HEK293T (cell line): ENCODE measurements around the gene SLC12A5.

Experiments
- ELF4 ChIP-seq: fragments of 450-650 bp; IDR thresholded peaks from 2 replicates; pipeline ENCODE4 v1.6.1; 2017; ENCODE audit warnings: antibody characterized with exemption
- FOXA1 ChIP-seq: fragments of 450-650 bp; IDR thresholded peaks from 2 replicates; pipeline ENCODE4 v1.6.1; 2016; ENCODE audit warnings: mild to moderate bottlenecking
- SUZ12 ChIP-seq: fragments of 450-650 bp; IDR thresholded peaks from 2 replicates; pipeline ENCODE4 v1.6.1; 2016; ENCODE audit warnings: mild to moderate bottlenecking
- TF ChIP-seq, protein P1 (sequence below): fragments of 450-650 bp; IDR thresholded peaks from 2 replicates; pipeline ENCODE4 v1.6.1; 2016

DNA sequence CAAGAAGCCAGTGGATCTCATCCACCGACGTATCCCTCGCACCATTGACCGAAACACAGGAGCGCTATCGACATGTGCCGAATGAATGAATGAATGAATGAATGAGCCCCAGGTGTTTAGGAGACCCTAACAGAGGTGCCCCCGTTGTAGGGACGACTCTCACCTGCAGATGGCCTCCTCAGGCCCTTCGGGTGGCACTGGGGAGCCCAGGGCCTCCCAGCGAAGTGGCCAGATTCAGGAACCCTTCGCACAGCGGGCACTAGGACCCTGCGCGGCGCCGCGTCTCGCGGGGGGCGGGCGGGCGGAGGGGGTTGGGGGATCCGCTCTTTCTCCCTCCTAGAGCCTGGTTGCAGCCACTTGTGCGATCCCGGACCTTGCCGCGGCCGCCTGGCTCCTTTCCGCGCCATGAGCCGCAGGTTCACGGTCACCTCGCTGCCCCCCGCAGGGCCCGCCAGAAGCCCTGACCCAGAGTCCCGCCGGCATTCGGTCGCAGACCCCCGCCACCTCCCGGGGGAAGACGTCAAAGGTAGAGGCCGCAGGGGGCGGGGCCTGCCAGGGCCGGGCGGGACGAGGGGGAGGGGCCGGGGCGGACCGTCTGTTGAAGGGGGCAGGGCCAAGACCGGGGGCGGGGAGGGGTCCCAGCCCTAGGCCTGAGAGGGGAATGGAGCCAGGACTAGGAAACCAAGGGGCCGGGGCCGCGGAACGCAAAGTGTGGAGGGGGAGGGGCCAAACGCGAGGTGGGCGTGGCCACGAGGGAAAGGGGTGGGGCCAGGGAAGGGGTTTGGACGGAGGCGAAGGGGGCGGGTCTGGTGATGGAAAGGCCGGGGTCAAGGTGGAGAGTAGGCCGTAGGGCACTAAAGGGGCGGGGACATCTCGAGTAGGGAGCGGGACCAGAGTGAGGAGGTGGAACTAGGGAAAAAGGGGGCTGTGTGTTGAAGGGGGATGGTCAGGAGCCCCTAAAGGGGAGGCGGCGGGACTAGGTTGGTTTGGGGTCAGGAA, 7.4 kb upstream of the SLC12A5 start:
- TF ChIP-seq SUZ12 (no peak), ELF4 (no peak), FOXA1 (no peak)
- TF ChIP-seq, protein P1, sequence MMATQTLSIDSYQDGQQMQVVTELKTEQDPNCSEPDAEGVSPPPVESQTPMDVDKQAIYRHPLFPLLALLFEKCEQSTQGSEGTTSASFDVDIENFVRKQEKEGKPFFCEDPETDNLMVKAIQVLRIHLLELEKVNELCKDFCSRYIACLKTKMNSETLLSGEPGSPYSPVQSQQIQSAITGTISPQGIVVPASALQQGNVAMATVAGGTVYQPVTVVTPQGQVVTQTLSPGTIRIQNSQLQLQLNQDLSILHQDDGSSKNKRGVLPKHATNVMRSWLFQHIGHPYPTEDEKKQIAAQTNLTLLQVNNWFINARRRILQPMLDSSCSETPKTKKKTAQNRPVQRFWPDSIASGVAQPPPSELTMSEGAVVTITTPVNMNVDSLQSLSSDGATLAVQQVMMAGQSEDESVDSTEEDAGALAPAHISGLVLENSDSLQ, result peak; percentile 73
